Transverse colon (tissue), 4 donors: ENCODE measurements around the gene WNT10A.

Experiments
- CTCF ChIP-seq, 5 experiments: fragments of 200-600 bp in 3 of 5; fragments of 450-650 bp in 2 of 5; sonication (generic) in 3 of 5; IDR thresholded peaks; 1 replicate in 2 of 5; 2 replicates in 3 of 5; pipeline ENCODE4 v1.5.1; 2016 to 2017; ENCODE audit warnings: antibody characterized with exemption in 5 of 5, inconsistent platforms in 3 of 5, mild to moderate bottlenecking in 2 of 5, moderate library complexity in 1 of 5
- EP300 ChIP-seq: sonication (generic); formaldehyde crosslinking; IDR thresholded peaks from one replicate; pipeline ENCODE4 v1.6.1; 2017; ENCODE audit warnings: antibody characterized with exemption, low read depth
- POLR2A ChIP-seq: fragments of 450-650 bp; IDR thresholded peaks from one replicate; pipeline ENCODE4 v1.6.1; 2016; ENCODE audit warnings: antibody characterized with exemption, mild to moderate bottlenecking, moderate library complexity
- POLR2AphosphoS5 ChIP-seq, 3 donors: sonication (generic); formaldehyde crosslinking; IDR thresholded peaks; one replicate each; pipeline ENCODE4 v1.6.1; 2016; ENCODE audit warnings: antibody characterized with exemption in 3 of 3

- TF ChIP-seq CTCF (IDR thresholded peaks at IDR 0.05): no peak
- no peak for TF ChIP-seq POLR2A
- no peak for TF ChIP-seq EP300
- no peak for TF ChIP-seq POLR2AphosphoS5 (IDR thresholded peaks at IDR 0.05)
Observed at GRCh38 chr2:218902427-218902826, 21.8 kb downstream of the WNT10A start.
